ENCODE results near the gene THSD7A. TPM values are rescaled to one million over a fixed set of nuclear protein-coding genes. Genes with fewer than 3 reads are reported as not detected.

Gene THSD7A, protein sequence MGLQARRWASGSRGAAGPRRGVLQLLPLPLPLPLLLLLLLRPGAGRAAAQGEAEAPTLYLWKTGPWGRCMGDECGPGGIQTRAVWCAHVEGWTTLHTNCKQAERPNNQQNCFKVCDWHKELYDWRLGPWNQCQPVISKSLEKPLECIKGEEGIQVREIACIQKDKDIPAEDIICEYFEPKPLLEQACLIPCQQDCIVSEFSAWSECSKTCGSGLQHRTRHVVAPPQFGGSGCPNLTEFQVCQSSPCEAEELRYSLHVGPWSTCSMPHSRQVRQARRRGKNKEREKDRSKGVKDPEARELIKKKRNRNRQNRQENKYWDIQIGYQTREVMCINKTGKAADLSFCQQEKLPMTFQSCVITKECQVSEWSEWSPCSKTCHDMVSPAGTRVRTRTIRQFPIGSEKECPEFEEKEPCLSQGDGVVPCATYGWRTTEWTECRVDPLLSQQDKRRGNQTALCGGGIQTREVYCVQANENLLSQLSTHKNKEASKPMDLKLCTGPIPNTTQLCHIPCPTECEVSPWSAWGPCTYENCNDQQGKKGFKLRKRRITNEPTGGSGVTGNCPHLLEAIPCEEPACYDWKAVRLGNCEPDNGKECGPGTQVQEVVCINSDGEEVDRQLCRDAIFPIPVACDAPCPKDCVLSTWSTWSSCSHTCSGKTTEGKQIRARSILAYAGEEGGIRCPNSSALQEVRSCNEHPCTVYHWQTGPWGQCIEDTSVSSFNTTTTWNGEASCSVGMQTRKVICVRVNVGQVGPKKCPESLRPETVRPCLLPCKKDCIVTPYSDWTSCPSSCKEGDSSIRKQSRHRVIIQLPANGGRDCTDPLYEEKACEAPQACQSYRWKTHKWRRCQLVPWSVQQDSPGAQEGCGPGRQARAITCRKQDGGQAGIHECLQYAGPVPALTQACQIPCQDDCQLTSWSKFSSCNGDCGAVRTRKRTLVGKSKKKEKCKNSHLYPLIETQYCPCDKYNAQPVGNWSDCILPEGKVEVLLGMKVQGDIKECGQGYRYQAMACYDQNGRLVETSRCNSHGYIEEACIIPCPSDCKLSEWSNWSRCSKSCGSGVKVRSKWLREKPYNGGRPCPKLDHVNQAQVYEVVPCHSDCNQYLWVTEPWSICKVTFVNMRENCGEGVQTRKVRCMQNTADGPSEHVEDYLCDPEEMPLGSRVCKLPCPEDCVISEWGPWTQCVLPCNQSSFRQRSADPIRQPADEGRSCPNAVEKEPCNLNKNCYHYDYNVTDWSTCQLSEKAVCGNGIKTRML (N-terminal part only)
- total RNA-seq = 15.0 TPM

DNA sequence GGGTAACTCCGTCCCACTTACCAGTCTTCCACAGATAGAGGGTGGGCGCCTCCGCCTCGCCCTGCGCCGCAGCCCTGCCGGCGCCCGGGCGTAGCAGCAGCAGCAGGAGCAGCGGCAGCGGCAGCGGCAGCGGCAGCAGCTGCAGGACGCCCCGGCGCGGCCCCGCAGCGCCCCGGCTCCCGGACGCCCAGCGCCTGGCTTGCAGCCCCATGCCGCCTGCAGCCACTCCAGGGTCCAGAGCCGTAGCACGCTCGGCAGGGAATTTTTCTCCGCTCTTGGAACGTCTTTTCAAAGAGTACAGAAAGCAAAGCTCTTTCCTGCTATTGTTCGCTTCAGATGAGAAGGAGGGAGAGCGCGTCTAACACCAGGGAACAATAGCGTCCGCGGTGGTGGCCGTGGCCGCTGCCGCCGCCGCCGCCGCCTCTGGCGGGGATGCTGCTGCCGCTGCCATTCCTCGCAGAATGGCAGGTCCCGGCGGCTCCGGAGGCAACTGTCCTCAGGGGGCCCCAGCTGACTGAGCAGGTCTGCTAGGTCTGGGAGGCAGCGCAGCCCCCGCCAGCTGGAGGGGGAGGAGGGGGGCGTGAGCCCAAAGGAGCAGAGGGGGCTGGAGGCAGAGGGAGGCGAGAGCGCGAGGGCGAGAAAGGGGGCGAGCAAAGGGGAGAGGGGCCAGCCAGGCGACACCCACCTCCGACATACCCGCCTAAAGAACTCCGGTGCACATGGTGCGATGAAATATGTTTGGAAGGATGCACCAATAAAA lies at the start of gene THSD7A:
Gene THSD7A (minus strand): TSS at position 463 of the 760 bp plus-strand sequence. CDS start 252 bp downstream, at position 211.
- DNase-seq (ENCODE audit: low spot score) = peak; percentile 36

DNA sequence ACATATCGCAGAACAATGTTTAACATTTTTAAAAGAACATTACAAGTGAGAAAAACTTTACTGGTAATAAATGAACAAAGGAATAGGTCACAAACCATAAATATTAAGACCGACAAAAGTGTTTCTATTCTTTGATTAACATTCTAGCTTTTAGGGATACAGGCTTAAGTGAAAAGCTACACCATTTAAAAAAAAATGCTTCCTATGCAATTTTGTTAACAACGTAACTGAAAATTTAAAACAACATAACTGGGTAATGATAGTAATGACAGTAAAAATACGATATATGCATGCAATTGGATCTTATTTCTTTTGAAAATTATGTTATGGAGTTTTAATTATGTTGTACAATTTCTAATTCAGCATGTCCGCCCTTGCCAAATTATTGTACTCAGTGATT lies 49.7 kb upstream of the THSD7A start:
- DNase-seq (ENCODE audit: low spot score) = no peak

DNA sequence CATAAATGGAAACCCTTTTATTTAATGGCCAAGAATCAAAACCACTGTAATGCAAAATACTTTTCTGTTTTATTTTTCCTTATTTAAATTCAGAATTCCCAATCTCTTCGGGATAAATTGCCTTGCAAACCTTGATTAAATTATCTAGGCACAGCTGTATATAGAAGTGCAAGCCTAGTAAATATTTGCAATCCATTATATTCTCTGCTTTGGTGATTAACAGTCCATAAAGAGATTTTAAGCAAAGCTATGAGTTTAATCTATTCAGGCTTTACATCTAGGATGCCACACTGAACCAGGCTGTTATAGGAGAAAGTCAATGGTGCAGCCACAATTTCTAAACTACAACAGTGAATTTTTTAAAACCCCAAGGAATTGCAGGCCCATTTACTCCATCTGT lies 43.6 kb upstream of the THSD7A start:
- no peak for DNase-seq (ENCODE audit: low spot score)

DNA sequence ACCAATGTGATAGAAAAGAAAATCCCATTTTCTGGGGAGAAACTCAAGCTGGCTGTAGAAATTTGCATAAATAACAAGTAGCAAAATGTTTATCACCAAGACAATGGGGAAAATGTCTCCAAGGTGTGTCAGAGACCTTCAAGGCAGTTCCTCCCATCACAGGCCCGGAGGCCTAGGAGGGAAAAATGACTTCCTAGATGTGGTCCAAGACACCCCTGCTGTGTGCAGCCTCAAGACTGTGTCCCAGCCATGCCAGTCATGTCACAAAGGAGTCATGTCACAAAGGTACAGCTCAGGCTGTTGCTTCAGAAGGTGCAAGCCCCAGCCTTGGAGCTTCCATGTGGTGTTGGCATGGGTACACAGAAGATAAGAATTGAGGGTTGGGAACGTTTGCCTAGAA lies 33.7 kb upstream of the THSD7A start:
- DNase-seq (ENCODE audit: low spot score) = no peak

DNA sequence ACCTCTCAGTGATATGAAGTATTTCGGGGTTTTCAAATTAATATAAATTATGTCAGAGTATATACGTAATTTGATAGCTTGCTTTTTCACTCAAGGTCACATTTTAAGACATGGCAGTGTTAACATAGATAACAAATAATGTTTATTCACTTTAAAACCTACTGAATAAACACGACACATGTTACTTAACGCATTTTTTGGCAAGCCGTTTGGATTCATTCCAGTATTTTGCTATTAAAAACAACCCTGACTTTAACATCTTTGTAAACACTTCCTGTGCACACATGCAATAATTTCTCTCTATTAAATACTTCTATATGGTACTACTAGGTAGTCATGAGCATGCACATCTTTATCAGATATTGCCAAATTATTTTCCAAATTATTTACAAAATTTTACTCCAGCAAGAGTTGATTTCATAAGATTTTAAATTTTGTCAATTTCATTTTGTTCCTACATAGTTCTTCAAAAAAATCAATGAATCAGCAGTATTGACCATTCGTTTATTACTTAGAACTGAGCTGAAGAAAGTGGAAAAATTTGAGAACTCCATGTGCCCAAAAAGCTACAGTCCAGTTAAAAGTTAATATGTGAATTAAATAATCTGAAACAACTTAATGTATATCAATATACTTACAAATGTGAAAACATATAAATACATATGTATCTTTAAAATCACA lies 26.8 kb upstream of the THSD7A start:
- DNase-seq (ENCODE audit: low spot score) = no peak

DNA sequence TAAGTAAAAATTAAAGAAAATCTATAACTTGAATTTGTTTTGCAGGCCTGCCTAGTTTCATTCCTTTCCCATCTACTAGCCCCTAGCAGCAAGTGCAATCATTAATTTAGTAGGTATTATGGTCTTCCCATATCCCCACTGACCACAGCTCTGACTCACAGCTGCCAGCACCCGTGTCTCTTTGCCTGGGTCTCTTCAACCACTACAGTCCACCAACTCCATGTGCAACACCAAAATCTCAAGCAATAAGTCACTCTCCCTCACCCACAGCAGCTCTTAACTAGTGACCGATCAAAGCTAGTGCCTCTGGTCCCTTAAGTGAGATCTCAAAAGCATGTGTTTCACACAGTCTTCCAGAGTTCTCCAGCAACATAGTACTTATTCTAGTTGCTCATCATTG lies 26.0 kb upstream of the THSD7A start:
- DNase-seq (ENCODE audit: low spot score) = no peak

DNA sequence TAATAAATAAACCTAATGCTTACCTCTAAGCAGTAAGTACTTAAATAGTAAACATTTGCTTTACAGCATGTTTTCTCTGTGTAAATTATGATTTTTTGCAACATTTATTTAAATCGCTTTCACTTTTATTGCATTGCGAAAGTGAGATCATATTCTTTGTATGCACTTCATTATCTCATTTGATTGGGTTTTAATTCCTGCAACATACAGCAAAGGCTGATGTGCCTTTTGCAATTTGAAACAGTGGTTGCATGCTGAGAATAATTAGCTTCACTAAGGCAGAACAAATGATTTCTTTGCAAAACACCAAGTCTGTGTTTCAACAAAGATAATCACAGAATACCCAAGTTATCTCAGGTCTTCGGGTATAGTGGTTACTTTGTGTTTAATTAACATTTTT lies 16.3 kb upstream of the THSD7A start:
- DNase-seq (ENCODE audit: low spot score) = no peak

DNA sequence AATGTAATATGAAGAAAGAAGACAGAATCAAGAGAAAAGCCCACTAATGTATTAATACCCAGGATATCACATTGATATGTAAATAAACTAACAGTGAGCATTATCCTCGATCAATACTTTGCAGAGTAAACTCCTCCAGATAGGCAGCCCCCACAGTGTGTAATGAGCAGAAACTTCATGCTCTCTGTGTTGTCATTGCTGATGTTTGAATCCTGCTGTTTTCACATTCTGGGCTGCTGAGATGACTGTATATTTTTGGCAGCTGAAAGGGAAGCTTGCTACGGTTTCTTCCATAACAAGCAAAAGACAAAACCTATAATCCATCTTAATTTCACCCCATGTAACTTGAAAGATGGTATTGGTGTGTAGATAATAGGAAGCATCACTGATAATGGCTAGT lies 15.3 kb upstream of the THSD7A start:
- DNase-seq (ENCODE audit: low spot score) = no peak

DNA sequence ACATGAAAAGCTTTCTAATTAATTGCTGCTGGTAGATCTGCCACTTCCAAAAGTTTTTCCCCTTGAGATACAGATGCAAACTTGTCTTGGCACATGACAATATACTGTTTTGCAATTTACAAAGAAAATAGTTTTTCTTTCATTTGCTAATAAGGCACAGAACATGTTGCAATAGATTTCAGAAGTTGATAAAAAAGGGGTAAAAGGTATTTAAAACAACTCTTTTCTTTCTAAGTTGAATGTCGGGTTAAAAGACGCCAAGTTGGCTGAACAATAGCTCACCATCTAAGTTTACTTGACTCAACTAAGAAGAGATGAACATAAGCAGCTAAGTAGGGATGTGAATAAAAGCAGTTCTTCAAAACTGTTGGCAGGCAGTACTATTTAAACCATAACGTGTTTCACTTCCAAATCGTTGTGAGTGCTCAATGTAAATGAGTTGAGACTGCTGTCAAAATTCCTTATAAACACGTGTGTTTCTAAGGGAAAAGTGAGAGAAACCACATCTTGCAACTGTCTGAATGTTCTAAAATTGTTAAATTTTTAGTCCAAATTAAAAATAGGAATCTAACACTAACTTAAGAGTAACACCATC lies 14.5 kb upstream of the THSD7A start:
- DNase-seq (ENCODE audit: low spot score) = no peak

DNA sequence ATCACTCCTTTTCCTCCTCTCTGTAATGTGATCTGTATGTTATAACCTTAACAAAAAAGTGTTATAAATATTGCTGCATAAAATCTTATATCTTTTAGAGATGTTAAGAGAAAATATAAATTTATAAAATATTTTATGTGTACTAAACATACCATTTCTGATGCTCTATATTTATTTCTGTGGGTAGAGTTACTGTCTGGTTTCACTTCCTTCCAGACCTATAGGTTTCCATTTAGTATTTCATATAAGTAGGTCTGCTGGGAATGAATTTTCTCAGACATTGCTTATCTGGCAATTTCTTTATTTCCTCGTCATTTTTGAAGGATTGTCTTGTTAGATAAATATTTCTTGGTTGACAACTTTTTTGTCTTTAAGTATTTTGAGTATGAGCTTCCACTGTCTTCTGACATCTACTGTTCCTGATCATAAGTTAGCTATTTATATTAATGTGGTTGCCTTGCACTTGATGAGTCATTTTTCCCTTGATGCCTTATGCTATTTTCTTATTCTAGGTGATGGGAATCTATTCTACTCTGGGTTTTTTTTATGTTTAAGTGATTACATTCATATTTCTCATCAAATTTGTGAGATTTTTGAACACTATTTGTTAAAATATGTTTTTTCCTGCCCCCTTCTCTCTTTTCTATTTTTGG lies 11.2 kb upstream of the THSD7A start:
- no peak for DNase-seq (ENCODE audit: low spot score)

DNA sequence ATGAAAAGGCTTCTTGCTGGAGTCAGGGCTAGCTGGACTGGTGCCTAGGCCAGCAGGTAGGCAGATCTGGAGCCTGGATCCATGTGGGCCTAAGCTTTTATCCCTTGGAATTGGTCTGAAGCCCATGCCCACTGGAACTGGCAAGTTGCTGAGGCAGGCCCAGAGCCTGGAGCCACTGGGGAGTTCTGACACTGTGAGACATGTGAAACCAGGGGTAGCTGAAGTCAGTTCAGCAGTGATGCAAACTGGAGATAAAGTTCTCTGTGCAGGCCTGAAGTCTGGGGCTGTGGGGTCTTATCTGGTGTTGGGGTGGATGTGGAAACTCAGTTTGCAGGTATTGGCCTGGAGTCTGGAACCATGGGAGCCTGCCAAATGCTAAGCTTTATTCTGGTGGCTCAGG lies 9.7 kb upstream of the THSD7A start:
- no peak for DNase-seq (ENCODE audit: low spot score)

DNA sequence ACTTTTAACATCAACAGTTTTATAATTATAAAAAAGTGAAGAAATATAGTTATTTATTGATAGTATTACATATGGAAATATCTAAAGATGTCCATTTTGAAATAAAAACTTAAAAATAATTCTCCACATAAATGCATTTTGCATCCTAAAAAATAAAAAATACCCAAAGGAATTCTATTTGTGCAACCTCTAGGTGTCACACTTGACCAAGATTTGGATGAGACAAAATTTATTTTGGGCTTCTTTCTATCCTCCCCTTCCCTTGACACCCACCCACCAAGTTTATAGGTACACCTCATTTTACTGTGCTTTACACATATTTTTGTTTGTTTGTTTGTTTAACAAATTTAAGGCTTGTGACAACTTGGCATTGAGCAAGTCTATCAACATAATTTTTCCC lies 3.3 kb upstream of the THSD7A start:
- no peak for DNase-seq (ENCODE audit: low spot score)

DNA sequence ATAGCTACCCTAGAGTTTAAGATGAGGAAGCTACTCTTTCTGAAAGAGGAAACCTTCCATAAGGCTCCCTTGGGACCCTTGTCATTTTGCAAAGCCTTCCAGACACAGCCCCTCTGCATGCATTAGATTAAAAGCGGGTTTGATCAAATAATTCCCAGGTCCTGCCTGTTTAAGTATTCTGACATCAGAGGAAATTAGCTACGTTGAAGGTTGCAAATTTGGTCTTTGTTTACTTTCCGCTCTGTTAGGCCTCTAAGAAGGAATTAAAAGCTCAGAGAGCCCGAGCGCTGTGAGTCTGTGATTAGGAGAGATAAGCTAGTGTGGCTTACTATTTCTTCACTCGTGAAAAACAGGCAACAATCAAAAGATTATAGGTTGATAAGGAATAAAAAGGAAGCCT lies 1.4 kb upstream of the THSD7A start:
- DNase-seq (ENCODE audit: low spot score) = no peak

DNA sequence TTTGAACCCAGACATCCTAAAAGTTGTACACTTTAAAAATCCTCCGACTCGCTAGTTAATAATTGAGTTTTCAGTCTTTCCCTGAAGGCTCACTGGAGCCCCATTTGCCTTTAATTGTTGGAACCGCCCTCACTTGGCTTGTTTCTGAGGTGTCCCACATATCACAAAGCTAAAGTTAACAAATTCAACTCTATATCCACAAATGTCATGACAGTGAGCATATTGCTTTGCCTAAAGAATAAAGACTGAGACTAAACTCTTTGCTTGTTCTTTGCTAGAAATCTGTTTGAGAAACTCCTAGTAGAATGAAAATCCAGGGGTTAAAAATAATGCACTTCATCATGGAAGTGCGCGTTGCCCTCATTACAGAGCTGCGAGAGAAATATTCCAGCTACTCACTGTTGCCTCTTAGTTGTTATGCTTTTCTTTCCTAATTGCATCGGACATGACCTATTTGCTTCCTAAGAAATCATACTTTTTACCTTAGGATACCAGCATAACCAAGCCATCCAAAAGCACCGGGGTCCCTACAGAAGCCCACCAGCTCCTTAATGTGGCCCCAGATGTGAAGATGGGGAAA lies 752 bp downstream of the THSD7A start:
- peak; percentile 24 for DNase-seq (ENCODE audit: low spot score)

DNA sequence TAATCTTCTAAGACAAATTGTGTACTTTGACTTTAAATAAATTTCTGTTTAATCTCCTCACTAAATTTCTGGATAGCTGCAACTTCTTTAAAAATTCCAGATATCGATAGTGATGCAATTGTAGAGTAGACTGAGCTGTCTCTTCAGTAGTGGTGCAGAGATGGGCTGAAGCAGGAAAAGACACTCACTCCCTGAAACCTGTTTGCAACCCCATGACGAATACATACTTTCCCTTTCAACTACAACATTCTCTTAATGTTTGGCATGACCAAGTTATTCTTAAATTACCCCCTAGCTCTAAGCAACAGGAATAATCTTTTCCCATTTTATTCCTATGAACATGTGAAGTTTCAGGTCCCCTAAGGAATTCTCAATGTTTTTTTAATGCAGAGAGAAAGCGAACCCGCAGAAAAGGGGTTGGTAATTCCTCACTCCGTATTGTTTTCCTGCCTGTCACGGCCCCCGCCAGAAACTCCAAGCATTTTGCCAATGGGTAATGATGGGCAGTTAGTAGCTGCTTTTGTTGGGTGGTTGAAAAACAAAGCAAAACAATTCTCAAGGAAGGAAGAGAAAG lies 1.3 kb downstream of the THSD7A start:
- DNase-seq (ENCODE audit: low spot score) = no peak

DNA sequence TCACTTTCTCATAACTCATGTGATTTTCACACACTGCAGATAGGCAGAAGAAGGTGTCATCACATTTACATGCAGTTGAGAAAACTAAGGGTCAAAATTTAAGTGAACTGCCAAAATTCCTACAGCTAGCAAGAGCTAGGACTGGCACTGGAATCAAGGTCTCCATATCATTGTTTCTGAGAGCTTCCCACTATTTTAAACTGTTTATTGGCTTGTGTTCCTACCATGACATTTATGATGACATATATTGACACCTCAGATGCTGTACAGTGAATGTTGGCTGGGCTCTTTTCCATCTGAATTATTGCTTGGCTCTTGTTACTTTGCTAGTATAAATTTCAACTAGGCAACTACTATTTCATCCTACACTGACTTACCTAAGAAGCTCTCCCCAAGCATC lies 2.0 kb downstream of the THSD7A start:
- DNase-seq (ENCODE audit: low spot score) = no peak

DNA sequence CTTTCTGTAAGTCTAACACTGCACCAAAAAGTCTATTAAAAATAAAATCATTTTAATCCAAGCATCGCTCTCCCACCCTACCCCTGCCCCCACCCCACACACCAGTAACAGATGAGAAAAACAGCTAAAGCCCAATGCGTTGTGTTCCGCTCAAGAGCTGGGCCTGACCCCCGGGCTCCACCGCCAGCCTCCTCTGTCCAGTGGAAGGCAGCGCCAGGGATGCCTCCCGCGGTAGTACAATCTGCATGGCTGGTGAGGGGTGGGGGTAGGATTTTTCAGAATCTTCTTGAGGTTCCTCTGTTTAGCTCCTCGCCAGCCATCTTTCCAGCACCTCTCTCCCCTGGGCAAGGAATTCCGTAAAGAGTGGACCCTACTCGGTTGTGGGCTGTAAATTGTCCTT lies 12.1 kb downstream of the THSD7A start:
- DNase-seq (ENCODE audit: low spot score) = no peak

DNA sequence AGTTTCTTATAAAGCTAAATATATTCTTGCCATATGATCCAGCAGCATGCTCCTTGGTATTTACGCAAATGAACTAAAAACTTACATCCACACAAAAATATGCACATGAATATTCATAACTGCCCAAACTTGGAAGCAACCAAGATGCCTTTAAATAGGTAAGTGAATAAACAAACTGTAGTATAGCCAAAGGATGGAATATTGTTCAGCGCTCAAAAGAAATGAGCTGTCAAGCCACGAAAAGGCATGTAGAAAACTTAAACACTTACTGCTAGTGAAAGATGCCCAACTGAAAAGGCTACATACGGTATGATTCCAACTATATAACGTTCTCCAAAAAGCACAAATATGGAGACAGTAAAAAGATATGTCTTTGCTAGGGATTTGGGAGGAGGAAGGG lies 12.7 kb downstream of the THSD7A start:
- no peak for DNase-seq (ENCODE audit: low spot score)

DNA sequence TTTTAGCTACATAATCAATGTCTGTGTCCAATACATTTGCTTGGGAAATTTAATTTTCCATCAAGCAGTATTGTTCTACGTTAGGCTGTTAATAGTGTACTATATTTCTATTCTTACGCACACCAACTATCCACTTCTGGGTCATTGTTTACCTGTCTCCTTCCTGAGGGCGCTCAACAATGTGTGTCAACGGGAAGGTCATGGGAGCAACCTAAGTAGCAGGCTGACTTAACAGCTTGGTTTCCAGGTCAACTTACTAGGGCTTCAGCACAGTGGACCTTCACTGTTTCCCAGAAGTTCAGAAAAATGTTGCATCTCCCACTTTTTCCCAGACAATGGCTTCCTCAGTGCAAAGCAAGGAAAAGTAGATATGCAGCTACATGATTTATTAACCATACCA lies 13.7 kb downstream of the THSD7A start:
- no peak for DNase-seq (ENCODE audit: low spot score)
